Panc1 (cell line): ENCODE data around the gene PDE8B. TPM values are rescaled to one million over a fixed set of nuclear protein-coding genes. Genes with fewer than 3 reads are reported as not detected.

Source experiments
- ATAC-seq: fragments of 200-7000 bp; cut with Tn5 transposase; 2 replicates; pipeline ENCODE4 v1.9.1; 2020; ENCODE audit warnings: mild to moderate bottlenecking, moderate library complexity
- BruUV-seq: library from RNA; stranded (reverse); fragments of 400-500 nt; replicated peaks from 2 replicates; lab custom pipeline; 2021; lab: Mats Ljungman, UMichigan
- CTCF ChIA-PET: fragments of 300-600 bp; sonication (Branson Sonifier 250); formaldehyde crosslinking; loops from one replicate; lab custom pipeline; 2022; ENCODE audit warnings: antibody characterized with exemption; lab: Charles Lee
- POLR2A ChIA-PET: fragments of 300-600 bp; sonication (Branson Sonifier 250); formaldehyde crosslinking; loops from one replicate; lab custom pipeline; 2022; ENCODE audit warnings: antibody characterized with exemption; lab: Charles Lee
- DNase-seq: peaks from one replicate; pipeline ENCODE4 v3.0.0-alpha.2; 2010; ENCODE audit warnings: low read depth, low spot score
- H3K27ac ChIP-seq: 2 replicates; pipeline ENCODE4 v1.5.1; 2011; ENCODE audit warnings: mild to moderate bottlenecking, low read length, inconsistent platforms
- H3K27me3 ChIP-seq: fragments of 200-500 bp; sonication (Bioruptor generic); 2 replicates; pipeline ENCODE4 v1.6.0; 2014; ENCODE audit warnings: low read length, inconsistent platforms; ENCODE audit not compliant: control insufficient read depth, insufficient read depth
- H3K36me3 ChIP-seq: fragments of 200-500 bp; sonication (Bioruptor generic); 2 replicates; pipeline ENCODE4 v1.5.1; 2014; ENCODE audit warnings: inconsistent platforms, mild to moderate bottlenecking, low read length, moderate library complexity; ENCODE audit not compliant: control insufficient read depth, insufficient read depth
- H3K4me1 ChIP-seq: 2 replicates; pipeline ENCODE4 v1.5.1; 2011; ENCODE audit warnings: inconsistent platforms, mild to moderate bottlenecking, low read length, moderate library complexity; ENCODE audit not compliant: control insufficient read depth, insufficient read depth
- H3K4me3 ChIP-seq, 2 experiments: 2 replicates each; pipeline ENCODE4 v1.5.1; 2011 to 2012; ENCODE audit warnings: low read depth in 2 of 2, low read length in 2 of 2, mild to moderate bottlenecking in 2 of 2, inconsistent platforms in 1 of 2, moderate library complexity in 1 of 2
- H3K9me3 ChIP-seq: fragments of 200-500 bp; sonication (Bioruptor generic); 2 replicates; pipeline ENCODE4 v1.5.1; 2014; ENCODE audit warnings: low read depth, mild to moderate bottlenecking, inconsistent platforms, low read length, moderate library complexity; ENCODE audit not compliant: control insufficient read depth, insufficient read depth
- POLR2AphosphoS5 ChIP-seq: IDR thresholded peaks from 2 replicates; pipeline ENCODE4 v1.6.1; 2012; ENCODE audit warnings: mild to moderate bottlenecking, low read depth, low read length, moderate library complexity
- SIN3A ChIP-seq: IDR thresholded peaks from 2 replicates; pipeline ENCODE4 v1.6.1; 2012; ENCODE audit warnings: low read depth, mild to moderate bottlenecking, low read length, moderate library complexity, borderline replicate concordance; ENCODE audit not compliant: insufficient read depth
- TCF7L2 ChIP-seq: IDR thresholded peaks from 2 replicates; pipeline ENCODE4 v1.6.1; 2011; ENCODE audit warnings: mild to moderate bottlenecking, low read depth, low read length, inconsistent platforms
- in situ Hi-C: cut with HindIII; loops from 2 replicates; pipeline ENCODE4 v1.10.0; 2016; ENCODE audit warnings: low sequenced_read_pairs, low pct_unique_long_range_greater_than_20kb
- intact Hi-C: fragments of 100-400 bp; cut with micrococcal nuclease; formaldehyde crosslinking; loops from one replicate; pipeline ENCODE4 v1.10.0; 2022; ENCODE audit not compliant: unreplicated experiment
- total RNA-seq: library from RNA; stranded (reverse); gene quantifications from one replicate; pipeline ENCODE4 v1.2.1, GENCODE V29; 2021; ENCODE audit not compliant: unreplicated experiment
- TF ChIP-seq, protein P1 (sequence below), 2 experiments: IDR thresholded peaks; 2 replicates each; pipeline ENCODE4 v1.6.1; 2011 to 2012; ENCODE audit warnings: low read depth in 2 of 2, control low read depth in 1 of 2, low read length in 1 of 2, mild to moderate bottlenecking in 1 of 2, moderate library complexity in 1 of 2; ENCODE audit not compliant: insufficient read depth in 1 of 2
- TF ChIP-seq, protein P2 (sequence below): fragments of 450-650 bp; IDR thresholded peaks from 2 replicates; pipeline ENCODE4 v1.5.1; 2017; ENCODE audit warnings: mild to moderate bottlenecking

Gene PDE8B
- total RNA-seq, 1 experiment from 2014 or later = 0.62 TPM

DNA sequence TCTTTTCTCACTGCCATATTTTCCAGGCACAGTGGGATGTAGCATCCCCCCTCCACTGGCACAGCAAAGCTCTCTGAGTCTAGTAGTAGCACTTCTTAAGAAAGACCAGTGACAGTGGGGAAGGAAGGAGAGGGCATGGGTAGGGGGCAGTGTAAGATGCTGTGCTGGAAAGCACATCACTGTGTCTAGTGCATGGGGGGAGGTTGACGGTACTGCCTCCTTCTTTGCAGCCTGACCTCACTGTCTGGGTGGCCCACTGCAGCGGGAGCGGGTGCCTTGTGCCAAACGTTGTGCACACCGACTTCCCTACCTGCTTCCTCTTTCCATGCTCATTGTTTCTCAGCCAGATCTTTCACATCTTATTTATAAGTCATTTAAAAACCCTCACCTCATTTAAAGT, 91.8 kb downstream of the PDE8B start:
- CTCF ChIA-PET = no interaction called here
- H3K9me3 ChIP-seq = no peaks in the 10 kb centered on the region
- intact Hi-C loops (no loop called here), in situ Hi-C loops (no loop called here)
- no peaks in the 10 kb centered on the region for H3K4me1 ChIP-seq
- no peak for ATAC-seq
- no peak overlapping the region for H3K4me3 ChIP-seq
- POLR2A ChIA-PET = no interaction called here
- no peaks in the 10 kb centered on the region for H3K36me3 ChIP-seq
- DNase-seq = no peak
- BruUV-seq = no TSS peak
- H3K27ac ChIP-seq = no peak overlapping the region
- peaks cover 6% of the 10 kb centered on the region; the same call in 1 of the 2 replicates for H3K27me3 ChIP-seq
- no peak for TF ChIP-seq POLR2AphosphoS5
- TF ChIP-seq, protein P1, sequence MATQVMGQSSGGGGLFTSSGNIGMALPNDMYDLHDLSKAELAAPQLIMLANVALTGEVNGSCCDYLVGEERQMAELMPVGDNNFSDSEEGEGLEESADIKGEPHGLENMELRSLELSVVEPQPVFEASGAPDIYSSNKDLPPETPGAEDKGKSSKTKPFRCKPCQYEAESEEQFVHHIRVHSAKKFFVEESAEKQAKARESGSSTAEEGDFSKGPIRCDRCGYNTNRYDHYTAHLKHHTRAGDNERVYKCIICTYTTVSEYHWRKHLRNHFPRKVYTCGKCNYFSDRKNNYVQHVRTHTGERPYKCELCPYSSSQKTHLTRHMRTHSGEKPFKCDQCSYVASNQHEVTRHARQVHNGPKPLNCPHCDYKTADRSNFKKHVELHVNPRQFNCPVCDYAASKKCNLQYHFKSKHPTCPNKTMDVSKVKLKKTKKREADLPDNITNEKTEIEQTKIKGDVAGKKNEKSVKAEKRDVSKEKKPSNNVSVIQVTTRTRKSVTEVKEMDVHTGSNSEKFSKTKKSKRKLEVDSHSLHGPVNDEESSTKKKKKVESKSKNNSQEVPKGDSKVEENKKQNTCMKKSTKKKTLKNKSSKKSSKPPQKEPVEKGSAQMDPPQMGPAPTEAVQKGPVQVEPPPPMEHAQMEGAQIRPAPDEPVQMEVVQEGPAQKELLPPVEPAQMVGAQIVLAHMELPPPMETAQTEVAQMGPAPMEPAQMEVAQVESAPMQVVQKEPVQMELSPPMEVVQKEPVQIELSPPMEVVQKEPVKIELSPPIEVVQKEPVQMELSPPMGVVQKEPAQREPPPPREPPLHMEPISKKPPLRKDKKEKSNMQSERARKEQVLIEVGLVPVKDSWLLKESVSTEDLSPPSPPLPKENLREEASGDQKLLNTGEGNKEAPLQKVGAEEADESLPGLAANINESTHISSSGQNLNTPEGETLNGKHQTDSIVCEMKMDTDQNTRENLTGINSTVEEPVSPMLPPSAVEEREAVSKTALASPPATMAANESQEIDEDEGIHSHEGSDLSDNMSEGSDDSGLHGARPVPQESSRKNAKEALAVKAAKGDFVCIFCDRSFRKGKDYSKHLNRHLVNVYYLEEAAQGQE (IDR thresholded peaks at IDR 0.05; ENCODE audit: insufficient read depth in 1 of 2, low read depth in 2 of 2, low read length in 1 of 2) = no peak

GRCh38 chr5:77302653-77303052, 92.2 kb downstream of the PDE8B start:
- POLR2A ChIA-PET = no interaction called here
- Histone ChIP-seq H3K9me3 (no peaks in the 10 kb centered on the region), H3K4me3 (no peak overlapping the region), H3K4me1 (no peaks in the 10 kb centered on the region), H3K27me3 (peaks cover 6% of the 10 kb centered on the region; the same call in 1 of the 2 replicates), H3K36me3 (no peaks in the 10 kb centered on the region), H3K27ac (no peak overlapping the region)
- in situ Hi-C loops (no loop called here), intact Hi-C loops (no loop called here)
- CTCF ChIA-PET = no interaction called here
- no TSS peak for BruUV-seq
- TF ChIP-seq TCF7L2 (no peak), POLR2AphosphoS5 (no peak), SIN3A (no peak)
- TF ChIP-seq, protein P1 (IDR thresholded peaks at IDR 0.05; ENCODE audit: insufficient read depth in 1 of 2, low read depth in 2 of 2, low read length in 1 of 2) = no peak
- TF ChIP-seq, protein P2, sequence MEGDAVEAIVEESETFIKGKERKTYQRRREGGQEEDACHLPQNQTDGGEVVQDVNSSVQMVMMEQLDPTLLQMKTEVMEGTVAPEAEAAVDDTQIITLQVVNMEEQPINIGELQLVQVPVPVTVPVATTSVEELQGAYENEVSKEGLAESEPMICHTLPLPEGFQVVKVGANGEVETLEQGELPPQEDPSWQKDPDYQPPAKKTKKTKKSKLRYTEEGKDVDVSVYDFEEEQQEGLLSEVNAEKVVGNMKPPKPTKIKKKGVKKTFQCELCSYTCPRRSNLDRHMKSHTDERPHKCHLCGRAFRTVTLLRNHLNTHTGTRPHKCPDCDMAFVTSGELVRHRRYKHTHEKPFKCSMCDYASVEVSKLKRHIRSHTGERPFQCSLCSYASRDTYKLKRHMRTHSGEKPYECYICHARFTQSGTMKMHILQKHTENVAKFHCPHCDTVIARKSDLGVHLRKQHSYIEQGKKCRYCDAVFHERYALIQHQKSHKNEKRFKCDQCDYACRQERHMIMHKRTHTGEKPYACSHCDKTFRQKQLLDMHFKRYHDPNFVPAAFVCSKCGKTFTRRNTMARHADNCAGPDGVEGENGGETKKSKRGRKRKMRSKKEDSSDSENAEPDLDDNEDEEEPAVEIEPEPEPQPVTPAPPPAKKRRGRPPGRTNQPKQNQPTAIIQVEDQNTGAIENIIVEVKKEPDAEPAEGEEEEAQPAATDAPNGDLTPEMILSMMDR = no peak
- no peak for DNase-seq
- no peak for ATAC-seq
